SHP77 treated with DMSO at 0.1 percent for 48 hours (cell line): ENCODE results near the gene NOL3.

Experiments used
- DNase-seq: peaks from one replicate; lab custom pipeline; 2025; lab: John Stamatoyannopoulos, UW

The NOL3 gene

GRCh38 chr16:67170949-67171649, 761 bp downstream of the NOL3 start:
- DNase-seq, result no peak

- no peak for DNase-seq
Measured at GRCh38 chr16:67173323-67173722, 3.0 kb downstream of the NOL3 start.

GRCh38 chr16:67173808-67174705, 3.7 kb downstream of the NOL3 start:
- peak; percentile 41 for DNase-seq

- no peak for DNase-seq
Measured at GRCh38 chr16:67174706-67175231, 4.4 kb downstream of the NOL3 start.

- DNase-seq, result no peak
Measured at GRCh38 chr16:67176662-67177061, 6.3 kb downstream of the NOL3 start.

GRCh38 chr16:67177743-67178699, 7.7 kb downstream of the NOL3 start:
- DNase-seq, result peak; percentile 28

- no peak for DNase-seq
Measured at GRCh38 chr16:67179421-67180080, 9.2 kb downstream of the NOL3 start.

- DNase-seq, result no peak
Measured at GRCh38 chr16:67180166-67180565, 9.8 kb downstream of the NOL3 start.

GRCh38 chr16:67181346-67181745, 11.0 kb downstream of the NOL3 start:
- no peak for DNase-seq

GRCh38 chr16:67182288-67182687, 11.9 kb downstream of the NOL3 start:
- no peak for DNase-seq

- DNase-seq, result no peak
Measured at GRCh38 chr16:67183284-67183626, 12.9 kb downstream of the NOL3 start.

- peak; percentile 96 for DNase-seq
Measured at GRCh38 chr16:67183627-67184452, 13.5 kb downstream of the NOL3 start, which contains the start of gene MATCAP1. Gene MATCAP1, minus strand, starts transcription at chr16:67183963. Its CDS starts 3,353 bp downstream, at chr16:67180610.

GRCh38 chr16:67184453-67184994, 14.2 kb downstream of the NOL3 start:
- no peak for DNase-seq

- peak; percentile 26 for DNase-seq
Measured at GRCh38 chr16:67184995-67185650, 14.8 kb downstream of the NOL3 start.

GRCh38 chr16:67185651-67186134, 15.4 kb downstream of the NOL3 start:
- no peak for DNase-seq

GRCh38 chr16:67186550-67186950, 16.2 kb downstream of the NOL3 start:
- DNase-seq, result no peak

GRCh38 chr16:67187175-67187890, 17.0 kb downstream of the NOL3 start:
- DNase-seq, result no peak

GRCh38 chr16:67188323-67188722, 18.0 kb downstream of the NOL3 start:
- no peak for DNase-seq

GRCh38 chr16:67188798-67189197, 18.5 kb downstream of the NOL3 start:
- DNase-seq, result no peak
